Lung (tissue), 12 donors: ENCODE results near the gene LTBR. TPM values are rescaled to one million over a fixed set of nuclear protein-coding genes. Genes with fewer than 3 reads are reported as not detected.

Source experiments
- ATAC-seq: fragments of 200-7000 bp; cut with Tn5 transposase; one replicate; pipeline ENCODE4 v1.9.1; 2020; ENCODE audit warnings: moderate number of reproducible peaks; ENCODE audit not compliant: insufficient read depth, low FRiP score
- DNase-seq, 3 donors: peaks; one replicate each; pipeline ENCODE4 v3.0.0-alpha.2; 2013 to 2017
- H3K27ac ChIP-seq, 2 donors: one replicate each; pipeline ENCODE4 v1.5.1; 2013; ENCODE audit warnings: mild to moderate bottlenecking in 2 of 2, moderate library complexity in 2 of 2, control low read depth in 1 of 2, inconsistent platforms in 1 of 2, low read depth in 1 of 2, low read length in 1 of 2
- H3K27me3 ChIP-seq, 3 donors: one replicate each; pipeline ENCODE4 v1.5.1; 2013; ENCODE audit warnings: low read length in 2 of 3; ENCODE audit not compliant: control insufficient read depth in 3 of 3, insufficient read depth in 3 of 3
- H3K36me3 ChIP-seq, 4 donors: one replicate each; pipeline ENCODE4 v1.5.1; 2013; ENCODE audit warnings: low read length in 4 of 4, mild to moderate bottlenecking in 1 of 4, moderate library complexity in 1 of 4; ENCODE audit not compliant: control insufficient read depth in 4 of 4, insufficient read depth in 4 of 4
- H3K4me1 ChIP-seq, 5 donors: one replicate each; pipeline ENCODE4 v1.5.1; 2013; ENCODE audit warnings: low read length in 5 of 5, mild to moderate bottlenecking in 2 of 5, moderate library complexity in 1 of 5; ENCODE audit not compliant: control insufficient read depth in 5 of 5, insufficient read depth in 5 of 5
- H3K4me3 ChIP-seq: one replicate; pipeline ENCODE4 v1.5.1; 2013; ENCODE audit warnings: mild to moderate bottlenecking, control low read depth, moderate library complexity
- H3K9ac ChIP-seq, 2 donors: one replicate each; pipeline ENCODE4 v1.5.1; 2013; ENCODE audit warnings: low read length in 2 of 2, control low read depth in 1 of 2; ENCODE audit not compliant: insufficient read depth in 1 of 2
- H3K9me3 ChIP-seq, 4 donors: one replicate each; pipeline ENCODE4 v1.5.1; 2013; ENCODE audit warnings: low read length in 3 of 4, mild to moderate bottlenecking in 1 of 4, moderate library complexity in 1 of 4; ENCODE audit not compliant: control insufficient read depth in 4 of 4, insufficient read depth in 3 of 4
- WGBS, 2 donors: extraction: QIAGEN DNeasy Blood & Tissue Kit; methylation state at CpG; one replicate each; pipeline ENCODE4 v1.1.7; 2013; 5-methylcytosine and 5-hydroxymethylcytosine counted together
- polyA plus RNA-seq, 2 donors: library from polyadenylated mRNA; stranded (reverse); fragments of 200-250 nt; gene quantifications; one replicate each; pipeline ENCODE4 v1.2.1, GENCODE V29; 2013
- total RNA-seq, 2 donors: library from RNA; depleted of rRNA in 1 of 2; stranded (reverse); fragments of >200 nt in 1 of 2; gene quantifications; one replicate each; pipeline ENCODE4 v1.2.1, GENCODE V29; 2014 to 2021
- TF ChIP-seq, protein P1 (sequence below): IDR thresholded peaks from 2 replicates; pipeline ENCODE4 v1.5.1; 2012; ENCODE audit warnings: mild to moderate bottlenecking; ENCODE audit errors: control extremely low read depth, extremely low read depth
- donor health status: control.
- donor health status: control.
- donor health status: Bipolar disorder and iron deficiency.
- donor health status: healthy.
- donor health status: DM: yes; HTN: yes; CAD: no.

Gene LTBR
- total and polyA plus RNA-seq, 4 donors: 52.6 to 134 (median 122) TPM

DNA sequence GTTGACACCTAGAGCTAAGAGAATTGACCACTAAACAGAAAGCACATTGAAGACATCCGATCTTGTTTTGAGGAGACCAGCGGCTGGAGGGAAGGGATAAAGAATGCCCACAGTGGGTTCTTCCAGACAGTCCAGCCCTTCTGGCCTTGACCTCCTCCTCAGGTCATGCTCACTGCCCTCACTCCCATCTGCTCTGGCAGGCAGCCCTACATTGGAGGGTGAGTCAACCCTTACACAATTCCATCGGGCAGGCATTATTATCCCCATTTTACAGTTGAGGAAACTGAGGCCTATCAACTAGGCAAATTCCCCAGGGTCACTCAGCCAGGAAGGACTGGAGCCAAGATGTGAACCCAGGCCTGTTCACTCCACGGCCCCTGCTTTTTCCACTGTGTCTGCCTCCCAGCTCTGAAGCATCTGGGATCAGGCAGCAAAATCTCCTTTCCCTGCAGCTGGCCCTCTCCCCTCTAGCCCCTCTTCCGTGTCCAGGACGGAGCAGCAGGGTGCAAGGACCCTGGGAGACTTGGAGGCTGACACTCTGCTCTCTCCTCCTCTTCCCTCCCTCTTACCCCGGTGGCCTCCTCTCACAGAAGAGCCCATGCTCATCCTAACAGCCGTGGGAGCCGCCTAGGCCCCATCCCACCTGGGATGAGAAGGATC lies 13.9 kb upstream of the LTBR start:
- ATAC-seq (no peak), DNase-seq (no peak)
- Histone ChIP-seq H3K36me3 (no peaks in the 10 kb centered on the region), H3K4me3 (no peak overlapping the region), H3K9me3 (no peaks in the 10 kb centered on the region), H3K27me3 (no peaks in the 10 kb centered on the region), H3K9ac (no peak overlapping the region), H3K27ac (peak overlapping the region in 1 of 2 donors; percentile 59), H3K4me1 (peaks cover 0 to 16% (median 11%) of the 10 kb centered on the region in 5 donors)
- TF ChIP-seq, protein P1, sequence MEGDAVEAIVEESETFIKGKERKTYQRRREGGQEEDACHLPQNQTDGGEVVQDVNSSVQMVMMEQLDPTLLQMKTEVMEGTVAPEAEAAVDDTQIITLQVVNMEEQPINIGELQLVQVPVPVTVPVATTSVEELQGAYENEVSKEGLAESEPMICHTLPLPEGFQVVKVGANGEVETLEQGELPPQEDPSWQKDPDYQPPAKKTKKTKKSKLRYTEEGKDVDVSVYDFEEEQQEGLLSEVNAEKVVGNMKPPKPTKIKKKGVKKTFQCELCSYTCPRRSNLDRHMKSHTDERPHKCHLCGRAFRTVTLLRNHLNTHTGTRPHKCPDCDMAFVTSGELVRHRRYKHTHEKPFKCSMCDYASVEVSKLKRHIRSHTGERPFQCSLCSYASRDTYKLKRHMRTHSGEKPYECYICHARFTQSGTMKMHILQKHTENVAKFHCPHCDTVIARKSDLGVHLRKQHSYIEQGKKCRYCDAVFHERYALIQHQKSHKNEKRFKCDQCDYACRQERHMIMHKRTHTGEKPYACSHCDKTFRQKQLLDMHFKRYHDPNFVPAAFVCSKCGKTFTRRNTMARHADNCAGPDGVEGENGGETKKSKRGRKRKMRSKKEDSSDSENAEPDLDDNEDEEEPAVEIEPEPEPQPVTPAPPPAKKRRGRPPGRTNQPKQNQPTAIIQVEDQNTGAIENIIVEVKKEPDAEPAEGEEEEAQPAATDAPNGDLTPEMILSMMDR: no peak
- WGBS, 2 donors: 86 to 93% methylated on average over 9 of the region's 9 CpGs

DNA sequence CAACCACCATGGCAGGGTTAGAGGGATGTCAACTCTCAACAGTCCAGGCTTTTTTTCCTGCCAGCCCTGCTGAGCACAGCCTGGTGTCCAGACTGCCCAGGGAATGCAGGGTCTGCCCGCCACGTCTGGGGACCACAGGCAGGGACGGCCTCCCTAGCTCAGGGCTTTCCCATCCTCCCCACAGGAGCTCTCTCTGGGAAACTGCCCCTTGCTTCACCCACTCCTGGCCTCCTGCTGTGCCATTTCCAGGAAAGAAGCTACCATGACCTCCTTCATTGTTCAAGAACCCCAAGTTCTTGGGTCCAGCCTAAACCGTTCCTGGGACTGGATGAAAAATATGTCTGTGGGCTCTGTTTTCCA lies 13.4 kb upstream of the LTBR start:
- Histone ChIP-seq H3K27ac (peak overlapping the region in 1 of 2 donors; percentile 59), H3K9me3 (no peaks in the 10 kb centered on the region), H3K36me3 (no peaks in the 10 kb centered on the region), H3K4me3 (no peak overlapping the region), H3K4me1 (peaks cover 0 to 16% (median 11%) of the 10 kb centered on the region in 5 donors), H3K27me3 (no peaks in the 10 kb centered on the region), H3K9ac (no peak overlapping the region)
- DNase-seq (no peak), ATAC-seq (no peak)
- WGBS, 2 donors: 66 to 91% methylated on average over 4 of the region's 4 CpGs
- TF ChIP-seq, protein P1: no peak

DNA sequence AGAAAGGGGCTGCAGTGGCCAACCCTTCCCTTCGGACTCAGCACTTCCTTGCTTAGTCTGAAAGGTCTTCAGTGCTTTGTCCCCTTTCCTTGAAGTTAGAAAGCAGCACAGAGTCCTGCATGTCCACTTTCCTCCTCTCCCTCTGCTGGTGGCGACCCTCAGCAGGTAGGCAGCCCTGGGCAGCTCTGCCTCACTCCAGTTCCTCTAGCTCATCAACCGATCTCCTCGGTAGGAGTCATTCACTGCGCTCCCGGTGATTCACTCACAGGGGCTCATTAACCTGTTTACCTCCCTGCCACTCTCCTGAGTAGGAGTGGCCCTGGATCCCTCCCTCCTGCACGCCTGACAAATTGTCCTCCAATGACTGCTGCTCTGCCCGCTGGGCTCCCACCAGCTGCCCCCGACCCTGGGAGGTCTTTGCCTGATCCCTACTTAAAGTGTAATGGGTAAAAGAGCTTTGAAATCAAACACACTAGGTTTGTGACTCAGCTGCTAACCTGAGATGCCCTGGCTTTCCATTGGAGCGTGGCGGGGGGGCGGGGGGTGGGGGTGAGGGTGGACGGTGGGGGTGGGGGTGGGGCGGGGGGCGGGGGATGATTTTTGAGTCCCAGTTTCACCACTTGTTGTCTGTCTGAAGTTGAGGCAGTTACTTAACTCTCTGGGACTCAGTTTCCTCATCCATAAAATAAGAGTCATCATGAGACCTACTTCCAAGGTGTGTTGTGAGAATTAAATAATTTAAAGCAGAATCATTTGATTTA lies 12.8 kb upstream of the LTBR start:
- DNase-seq (no peak), ATAC-seq (no peak)
- no peaks in the 10 kb centered on the region for H3K9me3 ChIP-seq
- H3K4me3 ChIP-seq: no peak overlapping the region
- peak overlapping the region in 1 of 2 donors; percentile 59 for H3K27ac ChIP-seq
- 52 to 58% methylated on average over 15 of the region's 15 CpGs for WGBS, 2 donors
- H3K36me3 ChIP-seq: no peaks in the 10 kb centered on the region
- peaks cover 0 to 18% (median 15%) of the 10 kb centered on the region in 5 donors for H3K4me1 ChIP-seq
- H3K9ac ChIP-seq: no peak overlapping the region
- H3K27me3 ChIP-seq: no peaks in the 10 kb centered on the region
- TF ChIP-seq, protein P1: no peak
